Endothelial cell (in vitro differentiated cells): ENCODE data around the gene P3H3. TPM values are rescaled to one million over a fixed set of nuclear protein-coding genes. Genes with fewer than 3 reads are reported as not detected.

ENCODE experiments used
- DNase-seq: peaks from one replicate; pipeline ENCODE4 v3.0.0; 2021; ENCODE audit warnings: low spot score
- H3K27ac Mint-ChIP-seq: one replicate; pipeline ENCODE4 v1.8.0; 2021; ENCODE audit warnings: mixed read lengths, inconsistent platforms; ENCODE audit not compliant: unreplicated experiment
- H3K27me3 Mint-ChIP-seq: one replicate; pipeline ENCODE4 v1.8.0; 2021; ENCODE audit warnings: mild to moderate bottlenecking, moderate library complexity, mixed read lengths, inconsistent platforms; ENCODE audit not compliant: unreplicated experiment
- H3K36me3 Mint-ChIP-seq: one replicate; pipeline ENCODE4 v1.8.0; 2021; ENCODE audit warnings: mild to moderate bottlenecking, low read depth, mixed read lengths, inconsistent platforms; ENCODE audit not compliant: unreplicated experiment
- H3K4me1 Mint-ChIP-seq: one replicate; pipeline ENCODE4 v1.8.0; 2021; ENCODE audit warnings: mild to moderate bottlenecking, mixed read lengths, inconsistent platforms; ENCODE audit not compliant: unreplicated experiment
- H3K4me3 Mint-ChIP-seq: one replicate; pipeline ENCODE4 v1.8.0; 2021; ENCODE audit warnings: mild to moderate bottlenecking, mixed read lengths, inconsistent platforms; ENCODE audit not compliant: unreplicated experiment
- H3K9me3 Mint-ChIP-seq: one replicate; pipeline ENCODE4 v1.8.0; 2021; ENCODE audit warnings: mixed read lengths, inconsistent platforms; ENCODE audit not compliant: unreplicated experiment
- CTCF ChIP-seq: fragments of 200-600 bp; sonication (generic); IDR thresholded peaks from one replicate; pipeline ENCODE4 v1.5.0; 2021; ENCODE audit warnings: antibody characterized with exemption; ENCODE audit not compliant: unreplicated experiment
- total RNA-seq: library from RNA; stranded (reverse); fragmentation: NEBNext Ultra II Directional; extraction: Animal tissue kit (Norgen Biotek cat#: 25700); gene quantifications from one replicate; pipeline ENCODE4 v1.2.1, GENCODE V29; 2021; ENCODE audit not compliant: unreplicated experiment

The P3H3 gene
- total RNA-seq, 1 donor from 2014 or later: 48.8 TPM

GRCh38 chr12:6782119-6782518 is 46.1 kb upstream of the P3H3 start:
- H3K27me3 Mint-ChIP-seq: peaks cover 10% of the 10 kb centered on the region
- no peak for TF ChIP-seq CTCF
- H3K27ac Mint-ChIP-seq: no peak overlapping the region
- no peak for DNase-seq
- H3K36me3 Mint-ChIP-seq: peaks cover 19% of the 10 kb centered on the region
- no peak overlapping the region for H3K4me3 Mint-ChIP-seq
- peaks cover 50% of the 10 kb centered on the region for H3K4me1 Mint-ChIP-seq
- no peaks in the 10 kb centered on the region for H3K9me3 Mint-ChIP-seq

DNA sequence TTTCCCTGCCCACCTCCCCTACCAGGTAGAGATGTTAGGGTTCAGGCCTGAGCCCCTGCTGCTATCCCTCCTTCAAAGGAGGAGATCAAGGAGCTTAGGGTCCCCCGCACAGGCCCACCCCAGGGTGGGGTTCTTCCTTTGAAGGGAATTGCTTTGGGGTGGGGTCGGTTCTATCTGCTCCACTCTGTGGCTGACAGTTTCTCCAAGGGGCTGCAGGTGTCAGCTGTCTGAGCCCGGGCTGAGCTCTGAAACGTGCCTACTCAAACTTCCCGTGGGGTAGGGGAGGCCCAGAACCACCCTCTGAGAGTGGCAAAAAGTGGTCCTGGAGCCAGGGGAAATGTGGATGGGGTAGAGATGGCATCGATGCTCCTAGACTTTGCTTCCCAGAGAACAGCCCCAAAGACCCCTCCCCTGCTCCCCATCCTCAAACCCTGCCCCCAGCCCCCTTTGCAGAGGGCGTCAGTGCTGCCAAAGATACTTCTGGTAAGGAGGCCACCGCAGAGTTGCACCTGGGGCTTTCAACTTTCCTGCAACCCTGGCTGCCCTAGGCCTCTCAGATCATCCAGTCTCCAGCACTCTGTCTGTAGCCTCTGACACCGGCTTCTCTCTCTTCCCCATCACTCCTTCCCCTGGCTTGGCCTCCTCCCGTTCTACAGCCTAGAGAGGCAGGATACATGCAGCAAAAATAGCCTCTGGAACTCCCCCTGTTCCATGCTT is 45.2 kb upstream of the P3H3 start:
- no peaks in the 10 kb centered on the region for H3K9me3 Mint-ChIP-seq

GRCh38 chr12:6783828-6784227 is 44.4 kb upstream of the P3H3 start:
- Mint-ChIP-seq H3K4me1 (peaks cover 49% of the 10 kb centered on the region), H3K27ac (no peak overlapping the region), H3K9me3 (no peaks in the 10 kb centered on the region), H3K27me3 (peaks cover 4% of the 10 kb centered on the region), H3K4me3 (no peak overlapping the region), H3K36me3 (peaks cover 4% of the 10 kb centered on the region)
- no peak for DNase-seq
- TF ChIP-seq CTCF: no peak

More for the DNA sequence above, 45.2 kb upstream of the P3H3 start:
- H3K4me3 Mint-ChIP-seq: no peak overlapping the region
- H3K27ac Mint-ChIP-seq: peak overlapping the region; percentile 27
- no peak for DNase-seq
- TF ChIP-seq CTCF: no peak
- peaks cover 12% of the 10 kb centered on the region for H3K36me3 Mint-ChIP-seq
- peaks cover 10% of the 10 kb centered on the region for H3K27me3 Mint-ChIP-seq
- peaks cover 54% of the 10 kb centered on the region for H3K4me1 Mint-ChIP-seq

GRCh38 chr12:6784296-6784695 is 43.9 kb upstream of the P3H3 start:
- Mint-ChIP-seq H3K4me1 (peaks cover 47% of the 10 kb centered on the region), H3K27me3 (peaks cover 4% of the 10 kb centered on the region), H3K9me3 (no peaks in the 10 kb centered on the region), H3K4me3 (peak overlapping the region; percentile 11), H3K36me3 (peaks cover 4% of the 10 kb centered on the region), H3K27ac (peak overlapping the region; percentile 81)
- no peak for TF ChIP-seq CTCF
- DNase-seq: no peak

GRCh38 chr12:6784761-6785160 is 43.4 kb upstream of the P3H3 start:
- H3K4me1 Mint-ChIP-seq: peaks cover 47% of the 10 kb centered on the region
- H3K27ac Mint-ChIP-seq: peak overlapping the region; percentile 81
- no peaks in the 10 kb centered on the region for H3K9me3 Mint-ChIP-seq
- no peak for TF ChIP-seq CTCF
- no peak for DNase-seq
- H3K36me3 Mint-ChIP-seq: peaks cover 4% of the 10 kb centered on the region
- peaks cover 2% of the 10 kb centered on the region for H3K27me3 Mint-ChIP-seq
- peak overlapping the region; percentile 11 for H3K4me3 Mint-ChIP-seq
